GM12801 (cell line): Measurements from ENCODE around the gene TMEM74B.

Experiments
- TF ChIP-seq, protein P1 (sequence below): IDR thresholded peaks from one replicate; pipeline ENCODE4 v1.5.1; 2011; ENCODE audit warnings: control low read depth; ENCODE audit not compliant: insufficient read length; ENCODE audit errors: extremely low read depth

Gene TMEM74B

DNA sequence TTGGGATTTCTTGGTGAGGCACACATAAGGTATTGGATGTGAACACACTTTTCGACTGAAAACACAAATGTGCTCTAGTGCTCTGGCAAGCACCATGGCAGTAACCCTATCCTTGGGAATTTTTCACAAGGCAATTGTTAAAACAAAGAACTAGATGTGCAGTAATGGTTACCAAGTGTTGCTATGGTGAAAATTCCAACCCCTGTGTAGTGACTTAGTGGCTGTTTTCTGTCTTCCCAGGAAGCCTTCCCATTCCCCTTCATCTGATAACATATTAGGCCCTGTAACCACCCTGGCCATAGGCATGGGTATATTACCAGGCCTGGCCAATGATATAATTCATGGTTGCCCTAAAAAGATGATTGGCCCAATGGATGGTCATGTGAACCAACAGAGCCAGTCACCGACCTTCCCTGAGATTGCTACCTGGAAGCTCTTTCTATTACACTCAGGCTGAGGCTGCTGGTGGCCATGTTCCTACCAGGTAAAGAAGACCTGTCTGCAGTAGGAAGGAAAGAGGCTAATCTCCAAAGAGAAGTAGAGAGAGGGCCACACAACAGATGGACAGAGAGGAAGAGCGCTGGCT, 22.6 kb upstream of the TMEM74B start:
- TF ChIP-seq, protein P1, sequence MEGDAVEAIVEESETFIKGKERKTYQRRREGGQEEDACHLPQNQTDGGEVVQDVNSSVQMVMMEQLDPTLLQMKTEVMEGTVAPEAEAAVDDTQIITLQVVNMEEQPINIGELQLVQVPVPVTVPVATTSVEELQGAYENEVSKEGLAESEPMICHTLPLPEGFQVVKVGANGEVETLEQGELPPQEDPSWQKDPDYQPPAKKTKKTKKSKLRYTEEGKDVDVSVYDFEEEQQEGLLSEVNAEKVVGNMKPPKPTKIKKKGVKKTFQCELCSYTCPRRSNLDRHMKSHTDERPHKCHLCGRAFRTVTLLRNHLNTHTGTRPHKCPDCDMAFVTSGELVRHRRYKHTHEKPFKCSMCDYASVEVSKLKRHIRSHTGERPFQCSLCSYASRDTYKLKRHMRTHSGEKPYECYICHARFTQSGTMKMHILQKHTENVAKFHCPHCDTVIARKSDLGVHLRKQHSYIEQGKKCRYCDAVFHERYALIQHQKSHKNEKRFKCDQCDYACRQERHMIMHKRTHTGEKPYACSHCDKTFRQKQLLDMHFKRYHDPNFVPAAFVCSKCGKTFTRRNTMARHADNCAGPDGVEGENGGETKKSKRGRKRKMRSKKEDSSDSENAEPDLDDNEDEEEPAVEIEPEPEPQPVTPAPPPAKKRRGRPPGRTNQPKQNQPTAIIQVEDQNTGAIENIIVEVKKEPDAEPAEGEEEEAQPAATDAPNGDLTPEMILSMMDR = no peak

DNA sequence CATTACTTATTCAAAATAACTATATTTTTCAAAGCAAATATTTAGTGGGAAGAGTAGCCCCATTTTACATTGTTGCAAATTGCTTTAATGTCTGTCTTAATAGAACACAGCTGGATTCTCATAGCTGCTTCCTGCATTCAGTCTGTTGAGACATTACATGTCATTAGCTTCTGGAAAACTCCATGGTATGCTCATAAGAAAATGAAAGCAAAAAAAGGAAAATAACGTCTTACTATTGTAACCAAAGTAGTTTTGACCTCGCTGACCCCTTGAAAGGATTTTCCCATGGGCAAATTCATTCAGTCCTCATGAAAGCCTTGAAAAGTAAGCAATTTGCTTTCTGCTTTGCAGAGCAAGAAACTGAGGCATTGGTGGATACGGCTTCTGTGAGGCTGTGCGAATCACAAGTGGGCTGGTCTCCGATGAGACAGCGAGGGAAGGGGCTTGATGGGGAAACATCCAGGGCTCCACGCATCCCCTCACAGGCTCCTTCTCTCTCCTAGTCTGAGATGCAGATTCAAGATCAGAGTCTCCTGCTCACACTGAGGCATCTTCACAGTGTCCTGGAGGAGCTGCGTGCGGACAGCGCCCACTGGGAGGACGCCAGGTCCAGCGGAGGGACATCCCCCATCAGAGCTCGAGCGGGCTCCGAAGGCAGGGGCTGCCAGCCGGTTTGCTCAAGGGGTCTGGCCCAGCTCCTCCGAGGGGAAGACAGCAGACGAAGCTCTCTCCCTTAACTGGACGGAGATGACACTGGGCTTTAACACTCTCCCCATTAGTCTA, 21.8 kb upstream of the TMEM74B start:
- TF ChIP-seq, protein P1 = no peak

DNA sequence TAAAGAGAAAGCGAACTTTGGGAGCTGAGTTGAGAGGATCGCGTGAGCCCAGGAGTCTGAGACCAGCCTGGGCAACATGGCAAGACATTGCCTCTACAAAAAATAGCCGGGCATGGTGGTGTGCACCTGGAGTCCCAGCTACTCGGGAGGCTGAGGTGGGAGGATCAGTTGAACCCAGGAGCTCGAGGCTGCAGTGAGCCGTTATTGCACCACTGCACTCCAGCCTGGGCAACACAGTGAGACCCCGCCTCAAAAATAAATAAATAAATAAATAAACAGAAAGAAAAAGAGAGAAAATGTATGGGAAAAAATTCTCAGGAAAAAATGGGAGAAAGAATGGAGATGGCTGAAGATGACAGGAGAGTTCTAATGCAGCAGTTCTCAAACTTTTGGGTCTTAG, 21.0 kb upstream of the TMEM74B start:
- TF ChIP-seq, protein P1 = no peak

GRCh38 chr20:1204576-1204975, 19.8 kb upstream of the TMEM74B start:
- TF ChIP-seq, protein P1 = no peak

- TF ChIP-seq, protein P1 = no peak
These were observed 19.3 kb upstream of the TMEM74B start for GRCh38 chr20:1204113-1204512.

DNA sequence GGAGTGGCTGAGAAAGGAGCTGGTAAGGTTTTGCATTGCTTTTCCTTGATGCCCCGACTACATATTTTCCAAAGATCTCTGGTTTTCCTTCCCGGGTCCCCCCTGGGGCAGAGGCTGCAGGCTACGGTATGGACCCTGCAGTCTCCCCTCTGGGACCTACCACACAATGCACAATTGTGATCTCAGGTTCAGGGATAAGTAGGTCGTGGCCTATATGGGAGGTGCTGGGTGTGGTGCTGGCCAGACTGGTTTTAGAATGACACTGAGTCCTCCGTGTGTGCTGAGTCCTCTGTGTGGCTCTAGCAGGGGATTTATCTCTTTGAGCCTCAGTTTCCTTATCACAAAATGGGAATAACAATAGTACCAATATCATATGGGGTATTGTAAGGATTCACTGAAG, 18.8 kb upstream of the TMEM74B start:
- TF ChIP-seq, protein P1 = no peak

GRCh38 chr20:1202762-1203504, 18.2 kb upstream of the TMEM74B start, which contains the start of gene C20orf202:
TSS of gene C20orf202 (plus strand) at chr20:1203454. CDS start at chr20:1203586, 132 bp downstream.
- TF ChIP-seq, protein P1 = no peak
